Stimulated activated CD8-positive, alpha-beta memory T cell treated with anti-CD3 and anti-CD28 coated beads, Interleukin-15, amount 100 ng/mL, for 4 hours (primary cell): Measurements from ENCODE around the gene SEMA4C.
A peak's percentile ranks its signal among the peaks of the same experiment; 100 is the strongest.

Experiments used
- DNase-seq, 2 donors: peaks; one replicate each; pipeline ENCODE4 v3.0.0-alpha.2; 2020; ENCODE audit warnings: low read depth in 2 of 2

Gene SEMA4C

DNA sequence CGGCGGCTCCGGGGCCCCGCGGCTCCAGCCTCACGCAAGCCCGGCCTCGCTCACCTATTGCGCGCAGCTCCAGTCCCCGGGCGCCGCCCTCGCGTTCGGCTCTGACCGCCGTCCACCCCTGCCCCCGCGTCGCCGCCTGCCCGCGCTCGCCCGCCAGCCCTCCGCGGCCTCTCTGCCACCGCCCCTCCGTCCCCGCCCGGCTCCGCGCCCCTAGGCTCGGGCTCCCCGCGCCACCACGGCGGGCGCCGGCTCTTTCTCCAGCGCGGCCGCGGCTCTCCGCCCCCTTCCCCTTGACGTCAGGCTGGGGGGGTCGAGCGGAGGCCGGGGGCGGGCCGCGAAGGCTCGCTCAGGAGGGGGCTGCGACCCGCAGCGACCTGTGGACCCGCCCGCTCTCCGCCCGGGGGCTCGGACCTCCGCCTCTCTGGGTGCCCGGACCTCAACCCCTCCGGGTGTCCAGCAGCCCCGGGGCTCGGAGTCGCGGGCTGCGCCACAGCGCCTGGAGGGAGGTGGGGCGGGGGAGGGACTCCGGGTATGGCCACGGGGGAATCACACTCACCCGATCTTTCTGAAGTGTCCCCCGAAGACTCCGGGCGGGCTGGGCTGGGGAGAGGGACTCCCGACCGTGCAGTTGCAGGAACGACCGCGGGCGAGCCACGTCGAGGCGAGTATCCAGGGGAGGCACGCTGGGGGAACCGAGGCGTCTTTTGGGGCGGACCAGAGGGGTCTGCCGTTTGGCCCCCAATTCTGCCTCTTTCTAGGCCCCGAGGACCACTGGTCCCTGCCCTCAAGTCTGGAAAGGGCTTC is at the start of gene SEMA4C:
Gene SEMA4C (minus strand): TSS at position 259 of the 804 bp plus-strand sequence. CDS start 2,194 bp downstream, outside the sequence.
- peak; percentile 30 to 43 for DNase-seq

DNA sequence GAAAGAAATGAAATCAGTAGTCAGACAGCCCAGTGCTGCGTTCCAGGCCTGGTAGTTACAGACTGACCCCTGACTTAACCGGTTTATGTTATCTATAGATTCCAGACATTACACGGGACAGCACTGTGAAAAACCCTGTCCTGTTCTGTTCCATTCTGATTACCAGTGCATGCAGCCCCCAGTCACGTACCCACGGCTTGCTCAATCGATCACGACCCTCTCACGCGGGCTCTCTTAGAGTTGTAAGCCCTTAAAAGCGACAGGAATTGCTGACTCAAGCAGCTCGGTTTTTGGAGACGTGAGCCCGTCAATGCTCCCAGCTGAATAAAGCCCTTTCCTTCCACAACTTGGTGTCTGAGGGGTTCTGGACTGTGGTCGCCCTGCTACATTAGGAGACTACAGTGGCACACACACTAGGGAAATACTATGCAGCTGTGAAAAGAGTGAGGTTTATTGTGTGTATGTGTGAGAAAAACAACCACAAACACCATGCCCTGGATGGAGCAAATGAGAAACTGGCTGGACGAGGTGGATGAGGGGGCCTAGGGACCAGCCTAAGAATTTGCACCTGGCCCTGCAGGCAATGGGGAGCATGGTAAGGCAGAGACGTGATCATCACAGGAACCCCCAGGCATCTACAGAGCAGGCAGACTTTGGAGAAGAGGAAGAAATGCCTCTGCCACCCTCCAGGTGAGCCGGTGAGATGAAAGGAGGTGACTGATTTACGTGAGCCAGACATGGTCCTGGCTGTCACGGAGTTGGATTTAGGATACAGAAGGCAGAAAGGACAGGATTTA is 49.1 kb upstream of the SEMA4C start:
- no peak for DNase-seq

DNA sequence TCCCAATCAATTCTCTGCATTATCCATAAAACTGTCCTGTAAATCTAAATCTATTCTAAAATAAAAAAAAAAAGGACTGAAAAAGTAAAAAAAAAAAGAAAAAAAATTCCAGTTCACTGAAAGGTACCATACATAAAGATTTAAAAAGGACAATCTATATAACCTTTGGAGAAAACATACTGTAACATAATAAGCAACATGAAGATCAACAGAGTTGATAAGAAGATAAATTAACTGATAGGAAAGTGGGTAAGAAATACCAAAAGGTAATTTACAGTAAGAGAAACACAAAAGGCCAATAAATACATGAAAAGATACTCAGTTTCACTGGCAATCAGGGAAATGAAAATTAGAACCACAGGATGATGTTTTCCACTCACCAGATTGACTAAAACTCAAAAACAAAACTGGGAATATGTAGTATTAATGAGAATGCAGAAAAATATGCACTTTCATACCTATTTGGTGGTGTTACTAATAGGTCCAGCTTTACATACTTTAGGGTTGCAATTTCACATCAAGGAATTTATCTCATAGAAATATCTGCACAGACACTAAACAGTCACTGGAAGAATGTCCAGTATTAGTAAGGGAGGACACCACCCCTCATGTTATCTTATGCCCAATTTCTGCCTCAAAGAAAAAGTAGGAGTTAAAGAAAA is 48.3 kb upstream of the SEMA4C start:
- DNase-seq: no peak

GRCh38 chr2:96916646-96917543 is 47.0 kb upstream of the SEMA4C start:
- DNase-seq: no peak

GRCh38 chr2:96916156-96916630 is 46.3 kb upstream of the SEMA4C start:
- DNase-seq: no peak

- no peak for DNase-seq
Observed at GRCh38 chr2:96914332-96914731, 44.5 kb upstream of the SEMA4C start.

GRCh38 chr2:96913398-96914202 is 43.7 kb upstream of the SEMA4C start:
- DNase-seq: peak in 1 of 2 donors; percentile 21

GRCh38 chr2:96913117-96913397 is 43.2 kb upstream of the SEMA4C start:
- DNase-seq: no peak

- DNase-seq: no peak
Observed at GRCh38 chr2:96912346-96913116, 42.7 kb upstream of the SEMA4C start.

DNA sequence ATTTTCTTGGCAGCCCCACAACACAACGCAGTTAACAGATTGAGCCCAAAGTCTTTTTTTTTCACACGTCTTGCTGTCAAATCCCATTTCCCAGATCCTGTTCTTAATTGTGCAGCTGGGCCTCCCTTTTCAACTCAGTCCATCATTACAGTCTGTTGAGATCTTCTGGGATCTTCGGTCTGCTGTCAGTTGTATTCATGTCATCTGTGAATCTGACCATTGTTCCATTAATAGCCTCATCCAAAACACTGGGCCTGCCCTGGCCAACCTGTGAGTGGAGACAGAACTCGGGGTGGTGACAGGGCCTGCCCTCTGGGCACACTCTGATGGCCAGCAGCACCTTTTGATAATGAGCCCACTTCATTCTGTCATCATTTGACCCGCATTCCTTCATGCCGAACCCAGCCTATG is 39.7 kb upstream of the SEMA4C start:
- no peak for DNase-seq

GRCh38 chr2:96907115-96908041 is 37.5 kb upstream of the SEMA4C start:
- DNase-seq: no peak

GRCh38 chr2:96906729-96907114 is 36.8 kb upstream of the SEMA4C start:
- no peak for DNase-seq

DNA sequence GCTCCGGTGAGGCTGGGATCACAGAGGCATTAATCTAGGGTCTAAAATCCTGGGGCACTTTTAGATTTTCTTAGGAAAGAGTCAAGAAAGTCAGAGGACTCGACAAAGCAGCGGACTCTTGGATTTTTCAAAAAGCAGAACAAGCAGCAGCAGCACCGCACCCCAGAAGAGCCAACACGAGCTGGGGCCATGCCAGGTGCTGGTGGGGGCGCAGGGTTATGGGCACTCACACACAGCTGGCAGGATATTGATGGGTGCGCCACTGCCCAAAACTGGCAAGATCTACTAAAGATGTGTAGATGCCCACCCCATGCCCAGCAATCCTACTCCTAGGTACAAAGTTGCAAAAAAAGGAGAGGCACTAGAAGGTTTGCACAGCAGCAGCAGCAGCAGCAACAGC is 33.9 kb upstream of the SEMA4C start:
- no peak for DNase-seq

- DNase-seq: no peak
Observed at GRCh38 chr2:96903318-96903717, 33.4 kb upstream of the SEMA4C start.

- no peak for DNase-seq
Observed at GRCh38 chr2:96900237-96900636, 30.4 kb upstream of the SEMA4C start.

- no peak for DNase-seq
Observed at GRCh38 chr2:96899413-96899741, 29.5 kb upstream of the SEMA4C start.

DNA sequence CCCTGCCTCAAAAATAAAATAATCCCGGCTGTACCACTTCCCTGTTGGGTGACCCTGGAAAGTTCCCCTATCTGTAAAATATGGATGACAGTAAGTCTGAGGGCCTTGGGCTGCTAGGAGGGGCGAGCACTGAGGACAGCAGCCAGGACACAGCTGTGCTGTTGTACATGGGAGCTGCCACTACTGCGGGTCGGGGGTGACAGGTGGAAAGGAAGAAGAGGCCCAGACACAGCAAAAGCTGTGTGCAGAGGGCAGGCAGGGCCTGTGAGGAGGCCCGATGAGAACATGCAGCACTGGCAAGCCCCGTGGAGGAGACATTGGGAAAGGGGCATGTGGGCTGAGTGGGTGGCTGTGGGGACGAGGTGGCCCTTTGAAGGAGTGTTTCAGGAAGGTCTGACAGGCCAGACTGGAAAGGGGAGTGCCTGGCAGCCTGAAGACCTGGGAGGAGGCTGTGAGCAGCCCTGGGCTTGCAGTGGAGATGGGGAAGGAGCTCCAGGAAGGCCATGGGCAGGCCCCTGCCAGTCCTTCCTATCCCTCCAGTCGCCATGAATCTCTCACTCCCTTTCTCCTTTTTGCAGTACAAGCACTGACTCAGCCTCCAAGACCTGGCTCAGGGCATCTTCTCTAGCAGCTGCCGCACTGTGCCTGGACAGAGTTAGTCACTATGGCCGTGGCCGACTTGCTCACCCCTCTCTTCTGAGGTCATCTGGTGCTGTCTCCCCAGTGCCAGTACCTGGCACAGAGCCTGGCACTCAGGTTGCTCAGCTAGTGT is 28.9 kb upstream of the SEMA4C start:
- no peak for DNase-seq

GRCh38 chr2:96898135-96898505 is 28.2 kb upstream of the SEMA4C start:
- no peak for DNase-seq
